ENCODE data around the gene PLD1.
"Not testable (repeated sequence)": the region's sequence is repeated elsewhere in the genome, so short reads cannot be mapped to it uniquely, and the experiment has no call there.

Gene PLD1

GRCh38 chr3:171732756-171733155 lies 77.5 kb downstream of the PLD1 start:
- DNase-seq, result no peak

GRCh38 chr3:171731691-171732090 lies 78.6 kb downstream of the PLD1 start:
- no peak for DNase-seq

GRCh38 chr3:171729452-171730334 lies 80.6 kb downstream of the PLD1 start:
- DNase-seq, result no peak

- DNase-seq, result no peak
Measured at GRCh38 chr3:171727288-171727687, 83.0 kb downstream of the PLD1 start.

GRCh38 chr3:171718493-171719185 lies 91.6 kb downstream of the PLD1 start:
- no peak for DNase-seq

GRCh38 chr3:171715155-171715554 lies 95.1 kb downstream of the PLD1 start:
- no peak for DNase-seq

- DNase-seq, result no peak
Measured at GRCh38 chr3:171712171-171712938, 97.9 kb downstream of the PLD1 start.

- no peak for DNase-seq
Measured at GRCh38 chr3:171711461-171712170, 98.7 kb downstream of the PLD1 start.

GRCh38 chr3:171710359-171710758 lies 99.9 kb downstream of the PLD1 start:
- no peak for DNase-seq

GRCh38 chr3:171704814-171705213 lies 105.5 kb downstream of the PLD1 start:
- DNase-seq, result no peak

- DNase-seq, result no peak
Measured at GRCh38 chr3:171704002-171704401, 106.3 kb downstream of the PLD1 start.

GRCh38 chr3:171703144-171703543 lies 107.1 kb downstream of the PLD1 start:
- no peak for DNase-seq

GRCh38 chr3:171700653-171701052 lies 109.6 kb downstream of the PLD1 start:
- DNase-seq, result no peak

GRCh38 chr3:171700157-171700556 lies 110.1 kb downstream of the PLD1 start:
- no peak for DNase-seq

GRCh38 chr3:171699601-171700000 lies 110.7 kb downstream of the PLD1 start:
- DNase-seq, result no peak

- no peak for DNase-seq
Measured at GRCh38 chr3:171696805-171697204, 113.5 kb downstream of the PLD1 start.

GRCh38 chr3:171695426-171695825 lies 114.9 kb downstream of the PLD1 start:
- DNase-seq, result no peak

- no peak for DNase-seq
Measured at GRCh38 chr3:171694888-171695287, 115.4 kb downstream of the PLD1 start.

- DNase-seq, result not testable (repeated sequence)
Measured at GRCh38 chr3:171692551-171692950, 117.7 kb downstream of the PLD1 start.

- no peak for DNase-seq
Measured at GRCh38 chr3:171691485-171691884, 118.8 kb downstream of the PLD1 start.

GRCh38 chr3:171690281-171690680 lies 120.0 kb downstream of the PLD1 start:
- no peak for DNase-seq

- DNase-seq, result no peak
Measured at GRCh38 chr3:171688593-171688992, 121.7 kb downstream of the PLD1 start.

GRCh38 chr3:171688002-171688401 lies 122.3 kb downstream of the PLD1 start:
- DNase-seq, result no peak

All from cortex of kidney (tissue), 1 donor.